C4-2B (cell line): Measurements from ENCODE around the gene MXD3.

Experiments used
- CTCF ChIP-seq: fragments of 450-650 bp; conservative IDR thresholded peaks from 2 replicates; pipeline ENCODE4 v1.5.1; 2017; ENCODE audit warnings: mild to moderate bottlenecking
- ZFX ChIP-seq: fragments of 450-650 bp; IDR thresholded peaks from 2 replicates; pipeline ENCODE4 v1.6.1; 2017

- TF ChIP-seq CTCF (no peak), ZFX (no peak)
Observed at GRCh38 chr5:177355162-177355867, 43.6 kb upstream of the MXD3 start.
